ENCODE results near the gene TMEM198.

TMEM198 gene, protein sequence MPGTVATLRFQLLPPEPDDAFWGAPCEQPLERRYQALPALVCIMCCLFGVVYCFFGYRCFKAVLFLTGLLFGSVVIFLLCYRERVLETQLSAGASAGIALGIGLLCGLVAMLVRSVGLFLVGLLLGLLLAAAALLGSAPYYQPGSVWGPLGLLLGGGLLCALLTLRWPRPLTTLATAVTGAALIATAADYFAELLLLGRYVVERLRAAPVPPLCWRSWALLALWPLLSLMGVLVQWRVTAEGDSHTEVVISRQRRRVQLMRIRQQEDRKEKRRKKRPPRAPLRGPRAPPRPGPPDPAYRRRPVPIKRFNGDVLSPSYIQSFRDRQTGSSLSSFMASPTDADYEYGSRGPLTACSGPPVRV

DNA sequence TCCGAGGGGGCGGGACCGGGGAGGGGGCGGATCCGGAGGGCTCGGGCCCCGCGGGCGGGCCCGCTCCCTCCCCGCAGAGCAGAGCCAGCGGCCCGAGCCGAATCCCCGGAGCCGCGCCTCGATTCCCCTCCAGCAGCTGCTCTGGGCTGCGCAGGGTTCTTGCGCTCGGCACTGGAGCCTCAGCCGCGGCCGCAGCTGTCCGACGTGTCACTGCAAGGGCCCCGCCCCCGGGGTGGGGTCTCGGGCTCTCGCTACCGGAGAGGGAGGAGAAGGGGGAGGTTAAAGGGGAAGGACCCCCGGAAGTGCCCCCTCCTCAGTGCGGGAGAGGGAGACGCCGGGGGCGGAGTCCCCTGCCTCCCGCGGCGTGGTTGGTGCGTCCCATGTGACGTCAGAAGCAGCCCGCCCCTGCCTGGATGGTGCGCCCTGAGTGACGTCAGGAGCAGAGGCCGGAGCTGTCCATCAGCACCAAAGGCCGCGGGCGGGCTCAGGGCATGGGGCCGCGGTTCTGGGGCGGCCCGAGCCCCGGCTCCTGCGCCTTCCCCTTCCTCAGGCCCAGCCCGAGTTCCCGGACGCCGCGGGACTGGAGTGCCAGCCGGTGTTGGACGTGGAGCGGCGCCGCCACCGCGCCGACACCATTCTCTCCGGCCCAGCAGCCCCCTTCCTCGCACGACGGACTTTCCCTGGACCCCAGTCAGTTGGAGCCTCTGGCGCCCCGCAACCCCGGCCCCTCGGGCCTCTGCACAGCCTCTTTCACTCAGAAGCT is at the start of gene TMEM198, which contains the start of gene CHPF:
TMEM198 (plus strand) TSS at position 433 of the 763 bp plus-strand sequence. CDS start 700 bp downstream, outside the sequence.
CHPF (minus strand) TSS at position 214 of the 763 bp plus-strand sequence. CDS start 271 bp downstream, outside the sequence.
- DNase-seq: peak; percentile 90 to 91

DNA sequence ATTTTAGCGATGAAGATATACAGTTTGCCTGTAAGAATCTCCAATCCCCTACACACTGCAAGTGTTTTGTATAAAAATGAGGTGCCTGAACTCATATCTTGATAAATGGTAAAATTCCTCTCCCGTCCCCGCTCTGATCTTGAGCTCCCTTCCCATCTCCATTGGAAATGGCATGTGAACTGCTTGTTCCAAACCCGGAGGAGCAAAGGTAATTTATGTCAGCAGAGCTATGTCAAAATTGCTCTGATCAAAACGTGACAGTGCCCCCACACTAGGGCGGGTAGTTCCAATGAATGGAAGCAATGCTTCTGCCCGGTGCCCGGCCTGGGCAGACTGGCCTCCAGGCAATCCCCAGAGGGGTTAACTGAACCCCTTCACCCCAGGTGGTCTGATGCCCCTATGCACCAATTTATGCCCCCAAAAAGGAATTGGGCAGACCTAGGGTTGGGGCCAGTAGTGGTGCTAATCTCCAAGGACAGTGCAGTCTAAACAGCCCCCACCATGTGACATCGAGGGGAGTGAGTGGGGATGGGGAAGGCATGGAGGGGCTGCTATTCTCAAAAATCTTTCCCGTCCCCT is 48.8 kb upstream of the TMEM198 start:
- no peak for DNase-seq

DNA sequence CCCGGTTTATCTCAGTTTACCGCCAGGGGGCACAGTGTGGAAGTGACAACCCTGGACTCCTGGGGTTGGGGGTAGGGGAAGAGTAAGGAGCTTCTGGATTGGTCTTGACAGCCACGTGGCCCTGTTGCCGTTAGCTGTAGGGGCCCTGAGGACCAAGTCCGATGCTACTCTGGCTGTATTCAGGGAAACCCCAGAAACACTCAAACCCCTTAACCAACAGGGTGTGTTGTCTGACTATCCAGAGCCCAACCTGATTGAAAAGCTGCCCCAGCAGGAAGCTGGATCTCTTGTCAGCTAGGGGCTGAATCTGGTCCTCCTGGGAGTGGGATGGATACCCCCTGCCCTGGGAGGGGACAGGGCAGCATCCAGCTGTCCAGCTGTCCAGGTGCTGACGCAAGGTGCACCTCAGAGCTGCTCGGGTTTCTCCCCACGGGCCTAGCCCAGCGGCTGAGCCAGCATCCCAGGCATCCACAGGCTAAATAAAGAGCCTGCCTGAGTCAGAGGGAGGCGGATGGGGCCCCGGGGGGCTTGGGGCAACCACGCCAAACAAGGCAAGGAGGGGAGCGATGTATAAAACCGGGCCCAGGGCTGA is 48.2 kb upstream of the TMEM198 start:
- DNase-seq: peak; percentile 54 to 58

DNA sequence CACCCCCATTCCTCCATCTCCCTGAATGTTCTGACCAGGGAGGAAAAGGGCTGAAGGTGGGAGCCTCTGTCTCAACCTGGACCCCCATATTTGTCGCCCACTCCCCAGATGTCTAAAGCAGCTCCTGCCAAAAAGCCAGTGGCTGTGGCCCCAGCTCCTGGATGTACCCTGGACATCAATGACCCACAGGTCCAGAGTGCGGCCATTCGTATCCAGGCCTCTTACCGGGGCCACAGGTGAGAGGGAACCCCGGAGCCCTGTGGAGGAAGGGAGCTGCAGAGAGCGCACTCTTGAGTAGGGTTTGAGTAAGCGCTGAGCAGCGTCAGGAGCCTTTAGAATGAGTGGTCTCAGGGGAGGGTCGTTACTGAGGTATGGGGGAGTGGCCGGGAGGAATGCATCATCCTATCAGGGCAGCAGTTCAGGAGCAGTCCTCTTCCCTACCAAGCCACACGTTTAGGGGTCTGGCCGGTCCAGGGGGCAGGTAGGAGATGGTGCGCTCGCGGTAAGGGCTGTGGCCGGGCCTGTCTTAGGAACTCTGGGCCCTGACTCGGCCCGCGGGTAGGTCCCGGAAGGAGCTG is 47.5 kb upstream of the TMEM198 start:
- no peak for DNase-seq

DNA sequence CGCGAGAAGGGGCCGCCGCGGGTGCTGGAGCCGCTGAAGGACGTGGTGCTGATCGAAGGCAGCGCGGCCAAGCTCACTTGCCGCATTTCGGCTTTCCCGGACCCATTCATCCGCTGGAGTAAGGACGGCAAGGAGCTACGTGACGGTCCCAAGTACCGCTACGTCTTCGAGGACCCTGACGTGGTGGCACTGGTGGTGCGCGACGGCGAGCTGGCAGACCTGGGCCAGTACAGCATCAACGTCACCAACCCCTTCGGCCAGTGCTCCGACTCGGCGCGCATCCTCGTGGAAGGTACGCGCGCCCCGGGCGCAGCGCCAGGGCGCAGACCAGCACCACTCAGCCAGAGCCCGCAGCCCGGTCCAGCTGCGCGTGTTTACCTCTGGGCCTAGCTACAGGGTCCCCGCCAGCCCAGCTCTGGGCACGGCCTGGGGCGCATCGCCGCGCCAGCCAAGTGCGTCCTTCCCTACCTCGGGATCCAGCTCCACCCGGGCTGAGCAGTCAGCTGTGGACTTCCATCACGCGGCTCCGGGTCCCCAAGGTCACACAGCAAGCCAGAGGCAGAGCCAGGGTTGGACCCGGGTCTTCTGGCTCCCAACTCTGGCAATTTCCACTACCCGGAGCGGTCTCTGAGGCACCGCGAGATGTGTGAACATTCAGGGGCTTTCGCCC is 46.9 kb upstream of the TMEM198 start:
- DNase-seq: no peak

DNA sequence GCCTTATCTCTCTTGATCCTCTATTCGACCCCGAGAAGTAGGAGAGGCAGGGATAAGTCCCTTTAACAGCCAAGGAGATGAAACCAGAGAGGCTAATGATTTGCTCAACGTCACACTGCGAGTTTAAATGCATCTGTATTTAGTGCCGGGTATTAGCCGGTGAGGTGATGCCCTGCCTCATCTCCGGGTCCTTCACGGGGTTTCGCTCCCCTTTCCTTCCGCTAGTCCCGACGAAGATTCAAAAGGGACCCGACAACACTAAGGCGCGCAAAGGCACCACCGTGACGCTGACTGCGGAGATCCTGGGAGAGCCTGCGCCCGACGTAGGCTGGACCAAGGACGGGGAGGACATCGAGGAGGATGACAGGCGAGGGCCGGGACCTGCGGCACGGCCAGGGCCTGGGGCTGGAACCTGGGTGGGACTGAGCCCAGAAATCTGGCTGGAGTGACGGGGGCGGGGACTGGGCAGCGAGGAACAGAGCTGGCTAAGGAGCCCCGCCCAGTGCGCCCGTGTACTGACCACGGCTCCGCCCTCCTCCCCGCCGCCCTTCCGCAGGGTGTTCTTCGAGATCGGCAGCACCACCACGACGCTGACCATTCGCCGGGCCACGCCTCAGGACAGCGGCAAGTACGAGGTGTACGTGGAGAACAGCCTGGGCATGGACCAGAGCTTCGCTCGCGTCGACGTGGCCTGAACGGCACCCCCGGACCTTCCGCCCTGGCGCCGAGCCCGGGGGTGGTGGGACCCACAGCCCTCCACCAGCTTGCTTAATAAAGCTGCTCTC is 46.1 kb upstream of the TMEM198 start:
- no peak for DNase-seq

DNA sequence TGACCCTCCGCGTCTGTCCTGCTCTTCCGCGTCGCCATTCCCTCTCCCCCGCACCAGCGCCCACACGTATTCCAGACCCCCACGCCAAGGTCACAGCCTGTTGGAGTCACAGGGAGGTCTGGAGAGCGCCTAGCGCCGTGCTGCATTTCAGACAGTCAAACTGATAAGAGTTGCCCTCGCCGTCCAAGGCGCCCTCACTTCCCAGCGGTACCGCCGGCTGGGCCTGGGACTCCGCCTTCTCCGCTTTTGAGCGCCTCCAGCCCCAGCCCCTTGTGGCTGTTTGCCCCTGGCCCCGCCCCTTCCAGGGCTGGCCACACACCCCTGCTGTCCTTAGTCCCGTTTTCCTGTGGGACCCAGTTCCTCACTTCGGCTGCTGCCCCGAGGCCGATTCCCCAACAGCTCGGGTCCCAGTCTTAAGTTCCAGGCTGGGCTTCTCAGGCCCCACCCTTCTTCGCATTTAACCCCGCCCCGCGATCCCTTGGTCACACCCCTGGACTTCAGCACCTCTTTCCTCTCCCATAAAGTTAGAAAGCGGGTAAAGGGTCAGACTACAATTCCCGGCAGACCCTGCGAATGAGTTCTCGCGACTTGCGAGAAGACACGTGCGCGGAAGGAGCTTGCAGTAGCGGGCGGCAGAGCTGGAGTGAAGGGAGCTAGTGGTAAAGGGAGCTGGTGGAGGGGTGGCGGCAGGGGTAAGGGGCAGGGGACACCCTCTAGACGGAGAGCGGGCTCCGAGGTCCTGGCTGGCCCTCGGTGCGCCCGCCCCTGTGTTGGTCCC is 45.4 kb upstream of the TMEM198 start, which contains the start of gene GMPPA:
GMPPA (plus strand) TSS at position 612 of the 778 bp plus-strand sequence. CDS start 1,085 bp downstream, outside the sequence.
- peak; percentile 86 to 89 for DNase-seq

DNA sequence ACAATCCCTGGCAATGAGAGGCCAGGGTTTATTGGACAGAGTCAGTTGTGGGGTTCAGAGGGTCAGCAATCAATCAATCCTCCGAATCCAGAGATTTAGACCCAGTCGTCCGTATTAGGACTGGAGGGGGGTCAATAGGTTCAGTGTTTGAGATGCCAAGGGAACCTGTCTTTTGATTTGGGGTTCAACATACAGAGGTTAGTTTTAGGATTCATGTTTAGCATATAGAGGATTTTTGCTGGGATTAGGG is 44.8 kb upstream of the TMEM198 start:
- DNase-seq: no peak

DNA sequence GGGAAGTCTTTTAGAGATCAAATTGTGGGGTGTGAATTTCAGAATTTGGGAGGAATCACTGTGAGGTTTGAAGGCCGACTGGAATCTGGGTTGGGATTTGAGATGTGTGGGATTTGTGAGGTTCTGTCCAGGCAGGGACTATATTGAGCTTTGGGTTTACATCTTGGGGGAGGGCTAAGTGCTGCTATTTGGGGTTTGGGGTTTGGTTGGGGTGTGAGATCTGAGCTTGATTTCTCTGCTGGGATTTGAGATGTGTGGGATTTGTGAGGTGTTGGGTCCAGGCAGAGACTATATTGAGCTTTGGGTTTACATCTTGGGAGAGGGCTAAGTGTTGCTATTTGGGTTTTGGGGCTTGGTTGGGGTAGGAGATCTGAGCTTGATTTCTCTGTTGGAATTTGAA is 44.3 kb upstream of the TMEM198 start:
- DNase-seq: no peak

DNA sequence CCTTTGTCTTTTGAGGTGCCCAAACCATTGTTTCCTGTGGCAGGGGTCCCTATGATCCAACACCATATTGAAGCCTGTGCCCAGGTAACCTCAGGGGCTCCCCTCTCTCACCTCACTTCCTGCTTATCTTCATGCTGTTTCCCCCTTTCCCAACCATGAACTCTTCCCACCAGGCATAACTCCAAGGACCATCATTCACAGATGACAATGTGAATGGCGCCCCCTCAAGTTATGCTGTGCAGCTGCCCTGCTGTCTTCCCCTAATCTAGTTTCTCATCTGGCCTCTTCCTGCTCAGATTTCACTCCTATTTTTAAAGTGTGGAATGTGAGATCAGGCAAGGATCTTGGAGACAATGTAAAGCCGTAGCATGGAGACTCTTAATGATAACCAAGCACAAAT is 43.7 kb upstream of the TMEM198 start:
- no peak for DNase-seq

DNA sequence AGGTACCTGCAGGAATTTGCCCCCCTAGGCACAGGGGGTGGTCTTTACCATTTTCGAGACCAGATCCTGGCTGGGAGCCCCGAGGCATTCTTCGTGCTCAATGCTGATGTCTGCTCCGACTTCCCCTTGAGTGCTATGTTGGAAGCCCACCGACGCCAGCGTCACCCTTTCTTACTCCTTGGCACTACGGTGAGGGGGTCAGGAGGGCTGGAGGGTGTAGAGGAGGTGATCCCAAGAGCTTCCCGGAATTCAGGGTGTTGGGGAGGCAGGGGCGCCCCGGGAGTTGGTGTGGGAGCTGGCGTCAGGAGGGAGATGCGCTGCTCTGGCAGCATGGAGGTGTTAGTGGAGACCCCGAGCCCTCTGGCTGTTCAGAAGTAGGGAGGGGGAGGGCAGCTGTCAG is 42.0 kb upstream of the TMEM198 start:
- no peak for DNase-seq

DNA sequence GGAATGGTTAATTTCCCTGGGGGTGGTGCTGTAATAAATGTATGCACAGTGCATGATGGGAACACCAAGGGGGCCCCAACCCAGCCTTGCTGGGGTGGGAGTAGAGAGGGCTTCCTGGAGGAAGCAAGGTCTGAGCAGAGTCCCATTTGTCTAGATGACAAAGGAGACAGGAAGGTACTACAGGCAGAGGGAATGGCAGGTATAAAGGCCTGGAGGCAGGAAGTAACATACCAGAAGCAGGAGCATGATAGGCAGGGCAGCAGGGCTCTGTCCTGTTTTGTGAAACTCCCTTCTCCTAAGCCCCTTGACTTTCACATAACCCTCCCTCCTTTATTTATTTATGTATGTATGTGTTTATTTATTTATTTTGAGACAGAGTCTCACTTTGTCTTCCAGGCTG is 41.2 kb upstream of the TMEM198 start:
- DNase-seq: no peak

DNA sequence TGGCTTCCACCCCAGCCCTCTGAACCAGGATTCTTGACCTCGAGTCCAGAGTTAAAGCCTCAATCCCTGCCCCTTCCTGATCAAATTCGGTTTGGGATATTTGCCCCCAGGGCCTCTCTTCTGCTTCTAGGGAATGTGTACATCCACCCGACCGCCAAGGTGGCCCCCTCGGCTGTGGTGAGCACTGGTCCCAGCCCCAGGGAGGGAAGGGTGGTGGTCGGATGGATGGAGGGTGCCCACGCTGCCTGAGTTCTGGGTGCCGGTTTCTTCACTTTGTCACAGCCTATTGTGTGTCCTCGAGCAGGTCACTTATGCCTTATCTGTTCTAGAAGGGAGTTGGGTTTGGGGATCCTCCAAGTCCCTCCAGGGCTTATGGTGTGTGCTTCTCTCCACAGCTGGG is 38.2 kb upstream of the TMEM198 start:
- no peak for DNase-seq

DNA sequence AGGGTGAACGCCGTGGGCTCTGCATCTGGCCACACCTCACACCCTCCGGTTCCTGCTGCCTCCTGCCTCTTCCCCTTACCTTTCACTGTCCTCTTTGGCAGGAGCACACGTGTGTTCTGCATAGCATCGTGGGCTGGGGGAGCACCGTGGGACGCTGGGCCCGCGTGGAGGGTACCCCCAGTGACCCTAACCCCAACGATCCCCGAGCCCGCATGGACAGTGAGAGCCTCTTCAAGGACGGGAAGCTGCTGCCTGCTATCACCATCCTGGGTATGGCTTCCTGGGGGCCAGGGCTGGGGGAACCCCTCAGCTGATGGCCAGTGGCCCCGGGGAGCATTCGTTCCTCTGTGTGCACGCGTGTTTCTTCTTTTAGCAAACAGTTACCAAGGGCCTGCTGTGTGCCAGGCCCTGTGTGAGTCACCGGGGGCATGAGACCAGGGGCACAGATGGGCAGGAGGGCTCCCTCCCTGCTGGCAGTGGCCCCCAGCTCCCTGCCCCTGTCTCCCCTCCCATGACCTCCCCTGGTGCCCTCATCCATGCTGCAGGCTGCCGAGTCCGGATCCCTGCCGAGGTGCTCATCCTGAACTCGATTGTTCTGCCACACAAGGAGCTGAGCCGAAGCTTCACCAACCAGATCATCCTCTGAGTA is 37.6 kb upstream of the TMEM198 start:
- DNase-seq: no peak

DNA sequence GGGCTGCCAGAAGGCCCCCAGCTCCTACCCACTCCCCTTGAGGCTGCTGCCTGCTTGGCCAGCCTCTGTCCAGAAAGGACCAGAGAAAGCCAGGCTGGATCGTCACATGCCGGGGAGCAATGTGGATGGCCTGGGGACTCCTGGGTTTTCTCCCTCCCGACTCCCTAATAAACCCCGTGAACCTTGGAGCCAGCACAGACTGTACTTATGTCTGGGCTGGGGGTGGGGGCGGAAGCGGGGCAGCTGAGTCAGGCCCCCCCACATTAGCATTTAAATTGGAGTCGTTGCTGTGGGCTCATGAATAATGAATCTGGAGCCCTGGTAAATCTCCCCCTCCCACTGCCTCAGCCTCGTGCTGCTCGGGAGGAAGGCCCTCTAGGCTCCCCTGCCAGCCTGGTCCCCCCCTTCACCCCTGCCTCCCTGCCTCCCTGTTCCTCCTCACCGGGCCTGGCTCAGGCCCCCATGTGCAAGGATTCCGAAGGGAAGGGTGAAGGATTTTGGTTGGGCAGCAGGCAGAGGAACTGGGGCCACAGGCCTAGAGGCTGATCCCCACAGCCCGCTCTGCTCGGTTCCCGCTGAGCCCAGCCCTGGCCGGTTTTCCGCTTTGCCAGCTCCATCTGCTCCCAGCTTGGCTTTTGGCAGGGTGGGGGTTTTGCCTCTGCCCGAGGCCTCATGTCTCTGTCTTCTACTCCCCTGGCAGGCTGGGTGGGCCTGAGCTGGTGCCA is 36.9 kb upstream of the TMEM198 start:
- no peak for DNase-seq

DNA sequence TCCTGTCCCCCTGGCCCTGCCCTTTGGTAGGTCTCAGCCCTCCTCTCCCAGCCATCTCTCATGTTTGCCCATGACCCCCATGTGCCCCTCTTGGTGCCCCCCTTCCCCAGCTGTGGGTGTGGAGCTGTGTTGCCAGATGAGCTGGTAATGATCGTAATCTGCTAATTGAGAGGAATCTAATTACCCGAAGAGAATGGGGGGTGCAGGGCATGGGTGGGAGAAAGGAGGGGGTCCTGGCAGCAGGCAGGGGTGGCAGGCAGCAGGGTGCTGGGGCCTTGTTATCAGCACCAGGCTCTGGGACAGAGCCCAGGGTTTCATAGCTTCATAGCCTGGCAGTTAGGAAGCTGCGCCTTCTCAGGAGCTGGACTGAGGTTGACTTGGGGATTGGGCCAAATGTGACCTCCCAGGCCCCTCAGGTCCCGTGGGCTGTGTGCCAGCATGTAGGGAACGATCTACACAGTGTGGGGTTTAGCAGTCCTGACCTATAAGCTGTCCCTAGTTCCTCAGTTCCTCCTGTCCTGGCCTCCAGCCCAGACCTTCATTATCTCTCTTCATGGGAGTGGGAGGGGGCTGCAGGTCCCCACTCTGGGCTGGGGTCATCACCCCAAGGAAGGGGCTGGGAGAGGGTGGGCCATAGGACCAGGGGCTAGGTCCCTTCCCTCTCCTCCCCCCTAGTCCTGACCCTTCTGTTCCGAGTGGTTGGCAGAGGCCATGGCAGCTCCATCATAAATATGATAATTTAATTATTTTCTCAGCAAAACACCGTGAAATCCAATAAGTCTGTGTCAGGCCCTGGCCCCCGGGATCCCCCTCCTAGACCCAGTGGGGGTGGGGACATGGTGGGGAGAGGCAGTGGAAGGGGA is 36.0 kb upstream of the TMEM198 start:
- DNase-seq: no peak

DNA sequence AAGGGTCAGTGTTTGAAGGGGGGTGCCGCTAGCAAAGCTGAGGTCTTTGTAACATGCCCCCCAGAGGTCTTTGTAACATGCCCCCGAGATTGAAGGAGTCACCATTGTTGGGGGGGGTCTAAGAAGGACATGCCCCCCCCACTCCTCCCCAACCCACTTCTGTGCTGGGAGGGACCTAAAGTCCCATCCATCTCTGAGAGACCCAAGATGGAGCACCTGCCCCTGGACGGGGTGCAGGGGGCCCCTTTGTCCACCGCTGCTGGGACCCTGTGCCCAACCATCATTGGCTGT is 35.4 kb upstream of the TMEM198 start:
- DNase-seq: no peak

DNA sequence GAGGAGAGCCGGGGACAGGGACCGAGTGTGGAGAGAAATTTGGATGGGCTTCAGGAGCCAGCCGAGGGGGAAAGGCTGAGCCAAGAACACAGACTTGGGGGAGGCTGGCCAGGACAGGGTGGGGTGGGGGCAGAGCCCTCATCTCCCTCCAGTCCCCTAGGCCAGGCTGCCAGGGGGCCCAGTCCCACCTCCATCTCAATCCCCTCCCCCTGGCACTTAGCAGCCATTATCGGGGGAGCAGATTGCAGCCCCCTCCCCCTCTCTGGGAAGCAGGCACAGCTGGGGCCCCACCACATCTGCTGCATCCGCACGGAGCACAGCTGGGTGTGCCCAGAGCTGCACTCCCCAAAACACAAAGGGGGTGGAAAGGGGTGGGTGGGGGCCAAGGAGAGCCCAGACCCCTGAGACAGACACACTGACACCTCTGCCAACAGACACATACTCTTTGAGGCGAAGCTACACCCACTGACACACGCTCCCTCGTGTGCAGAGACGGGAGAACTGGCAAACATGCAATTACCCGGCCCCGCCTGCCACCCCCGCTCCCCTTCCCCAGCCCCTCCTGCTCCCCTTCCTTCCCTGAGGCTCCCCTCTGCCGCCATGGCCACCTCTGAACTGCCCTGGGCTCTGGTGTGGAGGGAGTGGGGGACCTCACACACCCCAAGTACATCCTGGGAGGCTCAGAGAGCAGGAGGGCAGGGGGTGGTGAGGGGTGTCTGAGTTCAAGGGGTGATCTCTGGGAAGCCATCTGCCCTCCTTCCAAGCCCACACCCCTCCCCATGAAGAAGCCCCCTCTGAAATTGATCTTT is 34.7 kb upstream of the TMEM198 start:
- DNase-seq: no peak

Measured in stimulated activated CD4-positive, alpha-beta T cell treated with anti-CD3 and anti-CD28 coated beads, Interleukin-2, amount 100 ng/mL, for 48 hours (primary cell).